WERI-Rb-1 (cell line): ENCODE data around the gene DHX35.
A peak's percentile ranks its signal among the peaks of the same experiment; 100 is the strongest.

Experiments used
- DNase-seq: peaks from one replicate; pipeline ENCODE4 v3.0.0-alpha.2; 2020
- H3K27ac ChIP-seq: fragments of 250-450 bp; sonication (Bioruptor Pico); 2 replicates; pipeline ENCODE4 v1.5.1; 2020; ENCODE audit warnings: mild to moderate bottlenecking, moderate library complexity
- H3K27me3 ChIP-seq: fragments of 250-450 bp; sonication (Bioruptor Pico); 2 replicates; pipeline ENCODE4 v1.5.1; 2021; ENCODE audit warnings: mild to moderate bottlenecking, low read depth, moderate library complexity; ENCODE audit not compliant: insufficient read depth, severe bottlenecking
- H3K36me3 ChIP-seq: fragments of 250-450 bp; sonication (Bioruptor Pico); 2 replicates; pipeline ENCODE4 v1.5.1; 2020; ENCODE audit warnings: mild to moderate bottlenecking, moderate library complexity
- H3K4me3 ChIP-seq: 2 replicates; pipeline ENCODE4 v1.5.1; 2011; ENCODE audit warnings: low read depth, mild to moderate bottlenecking, control low read depth, low read length
- H3K9me3 ChIP-seq: fragments of 250-450 bp; sonication (Bioruptor Pico); 2 replicates; pipeline ENCODE4 v1.5.1; 2021; ENCODE audit warnings: mild to moderate bottlenecking, moderate library complexity; ENCODE audit not compliant: severe bottlenecking
- TF ChIP-seq, protein P1 (sequence below): IDR thresholded peaks from 2 replicates; pipeline ENCODE4 v1.5.1; 2011; ENCODE audit warnings: low read depth, mild to moderate bottlenecking, control low read depth, inconsistent platforms, low read length

DHX35 gene

DNA sequence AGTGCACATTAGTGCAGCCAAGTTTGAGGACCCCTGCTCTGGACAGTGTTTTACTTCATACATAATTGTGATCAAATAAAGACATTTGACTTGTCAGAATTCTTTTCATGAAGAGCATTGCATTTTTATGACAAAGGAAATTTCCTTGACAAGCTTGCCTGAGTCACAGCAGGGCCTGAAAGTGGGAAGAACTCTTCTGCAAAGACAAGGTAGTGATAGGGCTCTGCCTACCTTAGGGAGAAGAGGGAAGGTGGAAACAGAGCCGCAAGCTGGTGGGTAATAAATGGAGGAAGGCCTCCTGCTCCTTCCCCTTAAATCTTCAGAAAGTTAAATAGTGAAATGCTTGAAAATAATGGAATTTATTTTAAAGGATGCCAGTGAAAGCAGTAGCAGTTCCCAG is 118.2 kb downstream of the DHX35 start:
- no peaks in the 10 kb centered on the region for H3K27me3 ChIP-seq
- no peak overlapping the region for H3K27ac ChIP-seq
- no peaks in the 10 kb centered on the region for H3K36me3 ChIP-seq
- no peak for DNase-seq
- no peak overlapping the region for H3K4me3 ChIP-seq
- TF ChIP-seq, protein P1, sequence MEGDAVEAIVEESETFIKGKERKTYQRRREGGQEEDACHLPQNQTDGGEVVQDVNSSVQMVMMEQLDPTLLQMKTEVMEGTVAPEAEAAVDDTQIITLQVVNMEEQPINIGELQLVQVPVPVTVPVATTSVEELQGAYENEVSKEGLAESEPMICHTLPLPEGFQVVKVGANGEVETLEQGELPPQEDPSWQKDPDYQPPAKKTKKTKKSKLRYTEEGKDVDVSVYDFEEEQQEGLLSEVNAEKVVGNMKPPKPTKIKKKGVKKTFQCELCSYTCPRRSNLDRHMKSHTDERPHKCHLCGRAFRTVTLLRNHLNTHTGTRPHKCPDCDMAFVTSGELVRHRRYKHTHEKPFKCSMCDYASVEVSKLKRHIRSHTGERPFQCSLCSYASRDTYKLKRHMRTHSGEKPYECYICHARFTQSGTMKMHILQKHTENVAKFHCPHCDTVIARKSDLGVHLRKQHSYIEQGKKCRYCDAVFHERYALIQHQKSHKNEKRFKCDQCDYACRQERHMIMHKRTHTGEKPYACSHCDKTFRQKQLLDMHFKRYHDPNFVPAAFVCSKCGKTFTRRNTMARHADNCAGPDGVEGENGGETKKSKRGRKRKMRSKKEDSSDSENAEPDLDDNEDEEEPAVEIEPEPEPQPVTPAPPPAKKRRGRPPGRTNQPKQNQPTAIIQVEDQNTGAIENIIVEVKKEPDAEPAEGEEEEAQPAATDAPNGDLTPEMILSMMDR, result no peak
- H3K9me3 ChIP-seq, result peaks cover 3% of the 10 kb centered on the region

DNA sequence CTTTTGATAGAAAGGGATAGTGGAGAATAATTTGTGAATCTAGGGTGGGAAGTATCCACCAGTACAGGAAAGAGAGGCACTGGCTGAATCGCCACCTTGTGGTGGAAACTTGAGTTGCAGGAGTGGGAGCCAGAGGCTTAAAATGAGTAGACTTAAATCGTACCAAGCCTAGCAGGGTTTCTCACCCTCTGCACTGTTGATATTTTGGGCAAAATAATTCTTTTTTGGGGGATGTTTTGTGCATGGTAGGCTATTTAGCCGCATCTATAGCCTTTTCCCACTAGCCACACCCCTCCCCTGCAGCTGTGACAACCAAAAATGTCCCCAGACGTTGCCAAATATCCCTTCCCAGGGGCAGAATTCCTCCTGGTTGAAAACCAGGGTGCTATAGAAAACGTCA is 119.1 kb downstream of the DHX35 start:
- Histone ChIP-seq H3K27ac (no peak overlapping the region), H3K9me3 (peaks cover 5% of the 10 kb centered on the region), H3K27me3 (no peaks in the 10 kb centered on the region), H3K4me3 (no peak overlapping the region), H3K36me3 (no peaks in the 10 kb centered on the region)
- DNase-seq, result peak; percentile 83
- TF ChIP-seq, protein P1, result peak; percentile 83

DNA sequence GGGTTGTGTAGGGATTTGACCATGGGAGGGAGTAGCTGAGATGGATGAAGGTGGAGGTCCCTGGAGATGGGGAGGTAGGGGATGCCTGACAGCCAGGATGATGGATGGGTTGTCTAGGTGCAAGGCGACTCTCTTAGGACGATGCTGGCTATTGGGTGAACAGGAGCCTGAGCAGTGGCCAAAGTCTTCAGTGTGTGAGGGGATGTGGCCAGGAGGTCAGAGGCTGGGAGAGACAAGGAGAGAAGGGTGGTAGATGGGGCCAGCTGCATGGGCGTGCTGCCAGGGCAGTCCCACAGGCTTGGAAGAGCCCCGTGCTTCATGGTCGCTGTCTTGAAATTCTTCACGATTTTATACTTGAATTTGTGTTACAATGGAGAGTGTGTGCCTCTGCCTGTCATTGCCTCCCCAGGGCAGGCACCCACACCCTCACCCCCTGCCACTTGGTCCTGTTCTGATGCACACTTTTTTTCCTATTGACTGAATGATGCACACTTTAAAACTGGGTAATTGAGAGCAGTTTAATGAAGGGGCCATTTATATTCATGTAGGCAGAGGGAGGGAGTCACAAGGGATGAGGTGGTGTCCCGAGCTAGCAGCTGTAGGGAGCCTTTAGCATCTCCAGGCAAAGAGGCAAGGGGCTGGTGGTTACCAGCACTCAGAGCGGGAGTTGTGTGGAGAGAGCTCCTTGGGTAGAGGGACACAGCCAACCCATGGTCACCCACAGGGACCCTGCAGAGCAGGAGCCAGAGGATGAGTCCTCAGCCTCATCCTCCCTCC is 120.7 kb downstream of the DHX35 start:
- TF ChIP-seq, protein P1, result no peak
- H3K36me3 ChIP-seq, result no peaks in the 10 kb centered on the region
- no peak overlapping the region for H3K4me3 ChIP-seq
- no peak overlapping the region for H3K27ac ChIP-seq
- DNase-seq, result no peak
- H3K27me3 ChIP-seq, result no peaks in the 10 kb centered on the region
- peaks cover 5% of the 10 kb centered on the region for H3K9me3 ChIP-seq

DNA sequence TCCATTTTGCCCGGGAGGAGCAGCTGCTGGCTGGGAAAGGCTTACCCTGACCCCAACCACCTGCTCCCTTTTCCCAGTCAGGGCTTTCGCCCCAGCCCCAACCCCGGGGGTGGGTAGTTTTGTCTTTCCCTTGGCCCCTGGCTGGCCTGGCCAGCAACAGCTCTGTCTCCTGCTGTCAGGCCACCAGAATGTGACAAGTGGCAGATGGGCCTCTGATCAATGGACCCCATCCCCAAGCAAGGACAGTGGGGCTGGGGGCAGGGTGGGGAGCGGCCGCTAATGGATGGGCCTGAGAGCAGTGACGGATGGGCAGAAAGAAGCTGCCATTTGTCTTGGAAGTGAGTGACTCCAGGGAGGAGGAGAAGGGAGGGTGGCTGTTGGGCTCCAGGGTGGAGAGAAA is 121.6 kb downstream of the DHX35 start:
- H3K27me3 ChIP-seq, result no peaks in the 10 kb centered on the region
- no peaks in the 10 kb centered on the region for H3K36me3 ChIP-seq
- TF ChIP-seq, protein P1, result no peak
- no peak overlapping the region for H3K27ac ChIP-seq
- DNase-seq, result peak; percentile 32
- no peak overlapping the region for H3K4me3 ChIP-seq
- H3K9me3 ChIP-seq, result peaks cover 5% of the 10 kb centered on the region

DNA sequence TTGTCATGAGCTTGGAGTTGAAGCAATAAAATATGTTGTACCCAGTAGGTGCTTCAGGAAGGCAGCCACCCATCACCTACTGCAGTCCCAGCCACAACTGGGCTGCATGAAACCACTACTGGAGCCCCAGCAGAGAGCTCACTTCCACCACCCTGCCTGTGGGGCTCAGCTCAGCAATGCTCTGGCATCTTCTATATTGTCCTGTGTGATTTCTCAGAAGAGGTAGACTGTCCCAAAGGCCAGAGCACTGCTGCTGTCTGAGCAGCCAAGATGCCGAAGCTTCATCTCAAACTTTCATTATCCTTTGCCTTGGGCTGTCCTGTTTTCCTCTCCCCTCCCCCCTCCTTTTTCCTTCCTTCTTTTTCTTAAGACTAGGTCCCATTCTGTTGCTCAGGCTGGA is 126.9 kb downstream of the DHX35 start:
- H3K9me3 ChIP-seq, result peaks cover 5% of the 10 kb centered on the region
- no peak overlapping the region for H3K4me3 ChIP-seq
- H3K27me3 ChIP-seq, result no peaks in the 10 kb centered on the region
- TF ChIP-seq, protein P1, result no peak
- no peak overlapping the region for H3K27ac ChIP-seq
- H3K36me3 ChIP-seq, result no peaks in the 10 kb centered on the region
- no peak for DNase-seq
